Gastrocnemius medialis (tissue), 4 donors: ENCODE results near the gene SYT2.

Experiments used
- CTCF ChIP-seq, 5 experiments: fragments of 450-650 bp in 3 of 5; fragments of 200-600 bp in 2 of 5; sonication (generic) in 2 of 5; IDR thresholded peaks in 4 of 5; conservative IDR thresholded peaks in 1 of 5; 1 replicate in 4 of 5; 2 replicates in 1 of 5; pipeline ENCODE4 v1.5.1; 2016 to 2019; ENCODE audit warnings: antibody characterized with exemption in 5 of 5, mild to moderate bottlenecking in 3 of 5, moderate library complexity in 3 of 5
- POLR2A ChIP-seq, 2 donors: fragments of 450-650 bp; IDR thresholded peaks; one replicate each; pipeline ENCODE4 v1.6.1; 2017; ENCODE audit warnings: antibody characterized with exemption in 2 of 2, mild to moderate bottlenecking in 2 of 2, moderate library complexity in 2 of 2

DNA sequence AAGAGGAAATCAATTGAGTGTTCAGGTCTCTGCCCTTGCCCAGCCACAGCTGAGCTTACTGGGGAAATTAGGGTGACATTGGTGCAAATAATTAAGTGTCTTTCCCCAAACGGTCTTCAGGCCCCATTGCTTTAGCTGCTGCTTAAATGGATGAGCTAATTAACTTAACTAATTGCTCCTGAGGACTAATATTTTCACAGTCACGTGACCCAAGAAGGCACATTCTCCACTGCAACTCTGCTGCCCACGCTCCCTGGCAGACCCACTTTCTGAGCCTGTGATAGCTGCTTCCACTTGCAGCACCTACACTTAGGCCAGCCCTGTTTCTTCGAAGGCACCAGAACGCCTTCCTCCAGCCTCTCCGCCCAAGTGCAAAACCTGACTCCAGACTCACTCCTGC lies 56.2 kb downstream of the SYT2 start:
- TF ChIP-seq CTCF (IDR thresholded peaks at IDR 0.05 in 4 of 5, conservative IDR thresholded peaks at IDR 0.05 in 1 of 5), result no peak
- TF ChIP-seq POLR2A (IDR thresholded peaks at IDR 0.05), result no peak
